HepG2 (cell line): Measurements from ENCODE around the gene ZNF687. TPM values are rescaled to one million over a fixed set of nuclear protein-coding genes. Genes with fewer than 3 reads are reported as not detected.
A peak's percentile ranks its signal among the peaks of the same experiment; 100 is the strongest.

Experiments
- GFI1 ChIP-seq: sonication (generic); formaldehyde crosslinking; IDR thresholded peaks from 2 replicates; pipeline ENCODE4 v1.5.0; 2020; ENCODE audit warnings: missing genetic modification reagents, mild to moderate bottlenecking, borderline replicate concordance
- KAT8 ChIP-seq: IDR thresholded peaks from 2 replicates; pipeline ENCODE4 v1.6.1; 2016; ENCODE audit warnings: missing genetic modification reagents, missing compliant biosample characterization
- MEIS2 ChIP-seq: sonication (generic); formaldehyde crosslinking; IDR thresholded peaks from 2 replicates; pipeline ENCODE4 v1.9.0; 2021; ENCODE audit warnings: mild to moderate bottlenecking, missing genetic modification reagents
- PITX1 ChIP-seq: sonication (generic); formaldehyde crosslinking; IDR thresholded peaks from 2 replicates; pipeline ENCODE4 v1.5.1; 2020; ENCODE audit warnings: mild to moderate bottlenecking, missing genetic modification reagents
- REL ChIP-seq: sonication (generic); formaldehyde crosslinking; conservative IDR thresholded peaks from 2 replicates; pipeline ENCODE4 v1.8.0; 2022; ENCODE audit warnings: mild to moderate bottlenecking, missing genetic modification reagents, moderate library complexity
- RFX3 ChIP-seq: IDR thresholded peaks from 2 replicates; pipeline ENCODE4 v1.6.1; 2016; ENCODE audit warnings: missing biosample characterization, missing genetic modification reagents
- ZC3H13 ChIP-seq: sonication (generic); formaldehyde crosslinking; IDR thresholded peaks from 2 replicates; pipeline ENCODE4 v1.8.1; 2023; ENCODE audit warnings: mild to moderate bottlenecking, missing genetic modification reagents, moderate library complexity
- ZFP36L1 ChIP-seq: sonication (generic); formaldehyde crosslinking; IDR thresholded peaks from 2 replicates; pipeline ENCODE4 v1.8.0; 2022; ENCODE audit warnings: mild to moderate bottlenecking, missing genetic modification reagents, moderate library complexity
- ZKSCAN1 ChIP-seq: fragments of 150-350 bp; IDR thresholded peaks from 2 replicates; pipeline ENCODE4 v1.6.1; 2014; ENCODE audit warnings: low read length
- ZNF34 ChIP-seq: sonication (generic); formaldehyde crosslinking; IDR thresholded peaks from 2 replicates; pipeline ENCODE4 v1.4.0; 2020; ENCODE audit warnings: mild to moderate bottlenecking, missing genetic modification reagents, borderline replicate concordance
- ZNF468 ChIP-seq: sonication (generic); formaldehyde crosslinking; IDR thresholded peaks from 2 replicates; pipeline ENCODE4 v1.8.0; 2022; ENCODE audit warnings: mild to moderate bottlenecking, moderate library complexity, missing genetic modification reagents
- ZNF652 ChIP-seq: IDR thresholded peaks from 2 replicates; pipeline ENCODE4 v1.6.1; 2016; ENCODE audit warnings: low read depth, borderline replicate concordance
- ZNF747 ChIP-seq: sonication (generic); formaldehyde crosslinking; IDR thresholded peaks from 2 replicates; pipeline ENCODE4 v1.8.1; 2023; ENCODE audit warnings: missing genetic modification reagents, mild to moderate bottlenecking, borderline replicate concordance
- ZNF788 ChIP-seq: sonication (generic); formaldehyde crosslinking; IDR thresholded peaks from 2 replicates; pipeline ENCODE4 v1.5.0; 2020; ENCODE audit warnings: mild to moderate bottlenecking, missing genetic modification reagents, borderline replicate concordance
- polyA plus RNA-seq, 8 experiments: library from polyadenylated mRNA; depleted of rRNA in 3 of 8; stranded (reverse) in 7 of 8; unstranded in 1 of 8; fragments of >200 nt; fragmentation: Illumina TruSeq in 4 of 8; extraction: Trizol in 4 of 8; gene quantifications; 2 replicates each; pipeline versions ENCODE4 v1.2.1 to v1.2.3, GENCODE V29; 2011 to 2016; ENCODE audit warnings: low read depth in 4 of 8, missing spikeins in 1 of 8, mixed read lengths in 1 of 8; ENCODE audit not compliant: insufficient read depth in 1 of 8
- total RNA-seq, 5 experiments: library from RNA; depleted of rRNA; stranded (reverse); fragments of >200 nt; fragmentation: Illumina TruSeq; extraction: Trizol; gene quantifications; 2 replicates each; pipeline ENCODE4 v1.2.3, GENCODE V29; 2016; ENCODE audit warnings: low read depth in 1 of 5
- TF ChIP-seq, protein P1 (sequence below): sonication (generic); formaldehyde crosslinking; IDR thresholded peaks from 2 replicates; pipeline ENCODE4 v1.5.0; 2020; ENCODE audit warnings: mild to moderate bottlenecking, missing genetic modification reagents, borderline replicate concordance
- TF ChIP-seq, protein P2 (sequence below): sonication (generic); formaldehyde crosslinking; IDR thresholded peaks from 2 replicates; pipeline ENCODE4 v1.4.0; 2020; ENCODE audit warnings: missing genetic modification reagents
- TF ChIP-seq, protein P3 (sequence below): sonication (generic); formaldehyde crosslinking; IDR thresholded peaks from 2 replicates; pipeline ENCODE4 v1.4.0; 2020; ENCODE audit warnings: missing genetic modification reagents
- TF ChIP-seq, protein P4 (sequence below): sonication (generic); formaldehyde crosslinking; IDR thresholded peaks from 2 replicates; pipeline ENCODE4 v1.5.1; 2020; ENCODE audit warnings: missing genetic modification reagents, mild to moderate bottlenecking, borderline replicate concordance

ZNF687 gene
- total and polyA plus RNA-seq, 2 of the 13 experiments (the other 11 are each of a cell fraction or from before 2014, with no cell fraction given), result 14.1 to 16.5 TPM

DNA sequence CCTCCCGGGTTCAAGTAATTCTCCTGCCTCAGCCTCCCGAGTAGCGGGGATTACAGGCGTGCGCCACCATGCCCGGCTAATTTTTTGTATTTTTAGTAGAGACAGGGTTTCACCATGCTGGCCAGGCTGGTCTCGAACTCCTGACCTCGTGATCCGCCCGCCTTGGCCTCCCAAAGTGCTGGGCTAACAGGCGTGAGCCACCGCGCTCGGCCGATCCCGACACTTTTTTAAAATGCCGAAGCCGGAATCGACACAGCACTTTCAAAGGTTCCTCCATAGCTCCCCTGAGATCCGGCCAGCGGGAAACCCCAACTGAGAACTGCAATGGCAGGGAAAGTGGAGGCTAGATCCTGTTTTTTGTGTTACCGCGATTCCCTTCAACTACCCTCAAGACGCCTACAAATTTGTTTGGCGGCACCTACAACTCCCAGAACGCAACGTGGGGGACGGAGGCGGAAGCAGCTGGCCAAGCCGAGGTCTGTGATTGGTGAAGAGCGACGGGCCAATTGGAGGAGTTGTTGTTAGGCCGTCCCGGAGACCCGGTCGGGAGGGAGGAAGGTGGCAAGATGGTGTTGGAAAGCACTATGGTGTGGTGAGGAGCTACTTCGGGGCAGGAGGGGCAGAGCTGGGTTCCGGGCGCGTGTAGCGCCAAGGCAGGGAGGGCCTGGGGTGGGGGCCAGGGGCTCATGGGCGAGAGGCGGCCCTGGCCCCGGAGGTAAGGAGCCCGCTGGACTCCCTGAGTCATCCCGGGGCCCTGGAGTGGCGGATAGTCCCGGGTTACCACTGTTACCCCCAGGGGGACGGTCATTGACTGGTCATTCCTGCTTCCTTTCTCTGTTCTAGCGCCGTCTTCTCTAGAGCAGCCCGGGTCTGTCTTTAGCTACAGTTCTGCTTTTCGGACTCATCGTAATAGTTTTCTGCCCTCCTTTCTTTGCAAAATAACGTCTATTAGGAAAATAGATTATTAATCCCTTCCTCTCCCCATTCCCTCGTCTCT, 27.6 kb upstream of the ZNF687 start, which contains the start of gene PSMD4 (continued):
- TF ChIP-seq ZNF34, result no peak
- TF ChIP-seq, protein P1, sequence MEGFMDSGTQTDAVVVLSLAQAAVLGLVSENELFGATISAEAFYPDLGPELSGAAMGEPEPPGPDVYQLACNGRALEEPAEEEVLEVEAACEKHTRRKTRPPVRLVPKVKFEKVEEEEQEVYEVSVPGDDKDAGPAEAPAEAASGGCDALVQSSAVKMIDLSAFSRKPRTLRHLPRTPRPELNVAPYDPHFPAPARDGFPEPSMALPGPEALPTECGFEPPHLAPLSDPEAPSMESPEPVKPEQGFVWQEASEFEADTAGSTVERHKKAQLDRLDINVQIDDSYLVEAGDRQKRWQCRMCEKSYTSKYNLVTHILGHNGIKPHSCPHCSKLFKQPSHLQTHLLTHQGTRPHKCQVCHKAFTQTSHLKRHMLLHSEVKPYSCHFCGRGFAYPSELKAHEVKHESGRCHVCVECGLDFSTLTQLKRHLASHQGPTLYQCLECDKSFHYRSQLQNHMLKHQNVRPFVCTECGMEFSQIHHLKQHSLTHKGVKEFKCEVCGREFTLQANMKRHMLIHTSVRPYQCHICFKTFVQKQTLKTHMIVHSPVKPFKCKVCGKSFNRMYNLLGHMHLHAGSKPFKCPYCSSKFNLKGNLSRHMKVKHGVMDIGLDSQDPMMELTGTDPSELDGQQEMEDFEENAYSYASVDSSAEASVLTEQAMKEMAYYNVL, result peak; percentile 32; the same call in 1 of the 2 replicates
- TF ChIP-seq GFI1 (CRISPR knock-in tag), result peak; percentile 54; the same call in 1 of the 2 replicates
- no peak for TF ChIP-seq MEIS2
- no peak for TF ChIP-seq ZNF652 (CRISPR knock-in tag)
- TF ChIP-seq, protein P2, sequence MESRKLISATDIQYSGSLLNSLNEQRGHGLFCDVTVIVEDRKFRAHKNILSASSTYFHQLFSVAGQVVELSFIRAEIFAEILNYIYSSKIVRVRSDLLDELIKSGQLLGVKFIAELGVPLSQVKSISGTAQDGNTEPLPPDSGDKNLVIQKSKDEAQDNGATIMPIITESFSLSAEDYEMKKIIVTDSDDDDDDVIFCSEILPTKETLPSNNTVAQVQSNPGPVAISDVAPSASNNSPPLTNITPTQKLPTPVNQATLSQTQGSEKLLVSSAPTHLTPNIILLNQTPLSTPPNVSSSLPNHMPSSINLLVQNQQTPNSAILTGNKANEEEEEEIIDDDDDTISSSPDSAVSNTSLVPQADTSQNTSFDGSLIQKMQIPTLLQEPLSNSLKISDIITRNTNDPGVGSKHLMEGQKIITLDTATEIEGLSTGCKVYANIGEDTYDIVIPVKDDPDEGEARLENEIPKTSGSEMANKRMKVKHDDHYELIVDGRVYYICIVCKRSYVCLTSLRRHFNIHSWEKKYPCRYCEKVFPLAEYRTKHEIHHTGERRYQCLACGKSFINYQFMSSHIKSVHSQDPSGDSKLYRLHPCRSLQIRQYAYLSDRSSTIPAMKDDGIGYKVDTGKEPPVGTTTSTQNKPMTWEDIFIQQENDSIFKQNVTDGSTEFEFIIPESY (CRISPR knock-in tag), result no peak; the same call in 1 of the 2 replicates
- TF ChIP-seq KAT8 (CRISPR knock-in tag), result peak; percentile 88
- TF ChIP-seq ZNF468, result no peak
- no peak for TF ChIP-seq RFX3
- TF ChIP-seq ZC3H13, result peak; percentile 34; the same call in 1 of the 2 replicates
- TF ChIP-seq, protein P3, sequence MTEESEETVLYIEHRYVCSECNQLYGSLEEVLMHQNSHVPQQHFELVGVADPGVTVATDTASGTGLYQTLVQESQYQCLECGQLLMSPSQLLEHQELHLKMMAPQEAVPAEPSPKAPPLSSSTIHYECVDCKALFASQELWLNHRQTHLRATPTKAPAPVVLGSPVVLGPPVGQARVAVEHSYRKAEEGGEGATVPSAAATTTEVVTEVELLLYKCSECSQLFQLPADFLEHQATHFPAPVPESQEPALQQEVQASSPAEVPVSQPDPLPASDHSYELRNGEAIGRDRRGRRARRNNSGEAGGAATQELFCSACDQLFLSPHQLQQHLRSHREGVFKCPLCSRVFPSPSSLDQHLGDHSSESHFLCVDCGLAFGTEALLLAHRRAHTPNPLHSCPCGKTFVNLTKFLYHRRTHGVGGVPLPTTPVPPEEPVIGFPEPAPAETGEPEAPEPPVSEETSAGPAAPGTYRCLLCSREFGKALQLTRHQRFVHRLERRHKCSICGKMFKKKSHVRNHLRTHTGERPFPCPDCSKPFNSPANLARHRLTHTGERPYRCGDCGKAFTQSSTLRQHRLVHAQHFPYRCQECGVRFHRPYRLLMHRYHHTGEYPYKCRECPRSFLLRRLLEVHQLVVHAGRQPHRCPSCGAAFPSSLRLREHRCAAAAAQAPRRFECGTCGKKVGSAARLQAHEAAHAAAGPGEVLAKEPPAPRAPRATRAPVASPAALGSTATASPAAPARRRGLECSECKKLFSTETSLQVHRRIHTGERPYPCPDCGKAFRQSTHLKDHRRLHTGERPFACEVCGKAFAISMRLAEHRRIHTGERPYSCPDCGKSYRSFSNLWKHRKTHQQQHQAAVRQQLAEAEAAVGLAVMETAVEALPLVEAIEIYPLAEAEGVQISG (CRISPR knock-in tag), result peak; percentile 84
- no peak for TF ChIP-seq ZFP36L1 (CRISPR knock-in tag)
- peak; percentile 77; the same call in 1 of the 2 replicates for TF ChIP-seq ZNF788 (CRISPR knock-in tag)
- TF ChIP-seq PITX1, result 0 out of 2 replicates have a peak, but pooled peaks have one; percentile 16
- TF ChIP-seq, protein P4, sequence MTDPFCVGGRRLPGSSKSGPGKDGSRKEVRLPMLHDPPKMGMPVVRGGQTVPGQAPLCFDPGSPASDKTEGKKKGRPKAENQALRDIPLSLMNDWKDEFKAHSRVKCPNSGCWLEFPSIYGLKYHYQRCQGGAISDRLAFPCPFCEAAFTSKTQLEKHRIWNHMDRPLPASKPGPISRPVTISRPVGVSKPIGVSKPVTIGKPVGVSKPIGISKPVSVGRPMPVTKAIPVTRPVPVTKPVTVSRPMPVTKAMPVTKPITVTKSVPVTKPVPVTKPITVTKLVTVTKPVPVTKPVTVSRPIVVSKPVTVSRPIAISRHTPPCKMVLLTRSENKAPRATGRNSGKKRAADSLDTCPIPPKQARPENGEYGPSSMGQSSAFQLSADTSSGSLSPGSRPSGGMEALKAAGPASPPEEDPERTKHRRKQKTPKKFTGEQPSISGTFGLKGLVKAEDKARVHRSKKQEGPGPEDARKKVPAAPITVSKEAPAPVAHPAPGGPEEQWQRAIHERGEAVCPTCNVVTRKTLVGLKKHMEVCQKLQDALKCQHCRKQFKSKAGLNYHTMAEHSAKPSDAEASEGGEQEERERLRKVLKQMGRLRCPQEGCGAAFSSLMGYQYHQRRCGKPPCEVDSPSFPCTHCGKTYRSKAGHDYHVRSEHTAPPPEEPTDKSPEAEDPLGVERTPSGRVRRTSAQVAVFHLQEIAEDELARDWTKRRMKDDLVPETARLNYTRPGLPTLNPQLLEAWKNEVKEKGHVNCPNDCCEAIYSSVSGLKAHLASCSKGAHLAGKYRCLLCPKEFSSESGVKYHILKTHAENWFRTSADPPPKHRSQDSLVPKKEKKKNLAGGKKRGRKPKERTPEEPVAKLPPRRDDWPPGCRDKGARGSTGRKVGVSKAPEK (CRISPR knock-in tag), result no peak
- 0 out of 2 replicates have a peak, but pooled peaks have one; percentile 52 for TF ChIP-seq ZNF747
- TF ChIP-seq ZKSCAN1, result no peak
- TF ChIP-seq REL (CRISPR knock-in tag), result peak; percentile 67; the same call in 1 of the 2 replicates
